ENCODE measurements around the gene PNPLA7. TPM values are rescaled to one million over a fixed set of nuclear protein-coding genes. Genes with fewer than 3 reads are reported as not detected.

PNPLA7 gene
- total RNA-seq, 2 experiments from 2014 or later, result 1.5 to 10.2 TPM

DNA sequence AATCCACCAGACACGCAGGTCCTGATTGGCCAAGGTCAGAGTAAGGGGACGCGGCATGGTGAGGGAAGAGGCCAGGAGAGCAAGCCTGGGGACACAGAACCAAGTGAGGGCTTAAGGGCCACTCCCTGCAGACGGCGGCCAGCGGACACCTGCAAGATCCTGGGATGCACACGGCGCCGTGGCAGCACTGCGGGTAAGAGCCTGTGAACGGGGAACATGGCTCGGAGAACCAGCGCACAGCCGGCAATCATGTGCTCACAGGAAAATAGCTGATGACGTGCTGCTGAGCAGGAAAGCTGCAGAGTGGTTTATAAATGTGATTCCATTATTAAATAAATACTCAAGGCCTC lies 64.1 kb downstream of the PNPLA7 start:
- no peak for TF ChIP-seq EZH2phosphoT487 (IDR thresholded peaks at IDR 0.05; ENCODE audit: borderline replicate concordance, low read depth, low read length)
- TF ChIP-seq, protein P1, sequence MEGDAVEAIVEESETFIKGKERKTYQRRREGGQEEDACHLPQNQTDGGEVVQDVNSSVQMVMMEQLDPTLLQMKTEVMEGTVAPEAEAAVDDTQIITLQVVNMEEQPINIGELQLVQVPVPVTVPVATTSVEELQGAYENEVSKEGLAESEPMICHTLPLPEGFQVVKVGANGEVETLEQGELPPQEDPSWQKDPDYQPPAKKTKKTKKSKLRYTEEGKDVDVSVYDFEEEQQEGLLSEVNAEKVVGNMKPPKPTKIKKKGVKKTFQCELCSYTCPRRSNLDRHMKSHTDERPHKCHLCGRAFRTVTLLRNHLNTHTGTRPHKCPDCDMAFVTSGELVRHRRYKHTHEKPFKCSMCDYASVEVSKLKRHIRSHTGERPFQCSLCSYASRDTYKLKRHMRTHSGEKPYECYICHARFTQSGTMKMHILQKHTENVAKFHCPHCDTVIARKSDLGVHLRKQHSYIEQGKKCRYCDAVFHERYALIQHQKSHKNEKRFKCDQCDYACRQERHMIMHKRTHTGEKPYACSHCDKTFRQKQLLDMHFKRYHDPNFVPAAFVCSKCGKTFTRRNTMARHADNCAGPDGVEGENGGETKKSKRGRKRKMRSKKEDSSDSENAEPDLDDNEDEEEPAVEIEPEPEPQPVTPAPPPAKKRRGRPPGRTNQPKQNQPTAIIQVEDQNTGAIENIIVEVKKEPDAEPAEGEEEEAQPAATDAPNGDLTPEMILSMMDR (conservative IDR thresholded peaks at IDR 0.05; ENCODE audit: low read length), result no peak
- BruUV-seq (replicated peaks), result no TSS peak
- CTCF ChIA-PET (ENCODE audit: unreplicated experiment), result no interaction called here

DNA sequence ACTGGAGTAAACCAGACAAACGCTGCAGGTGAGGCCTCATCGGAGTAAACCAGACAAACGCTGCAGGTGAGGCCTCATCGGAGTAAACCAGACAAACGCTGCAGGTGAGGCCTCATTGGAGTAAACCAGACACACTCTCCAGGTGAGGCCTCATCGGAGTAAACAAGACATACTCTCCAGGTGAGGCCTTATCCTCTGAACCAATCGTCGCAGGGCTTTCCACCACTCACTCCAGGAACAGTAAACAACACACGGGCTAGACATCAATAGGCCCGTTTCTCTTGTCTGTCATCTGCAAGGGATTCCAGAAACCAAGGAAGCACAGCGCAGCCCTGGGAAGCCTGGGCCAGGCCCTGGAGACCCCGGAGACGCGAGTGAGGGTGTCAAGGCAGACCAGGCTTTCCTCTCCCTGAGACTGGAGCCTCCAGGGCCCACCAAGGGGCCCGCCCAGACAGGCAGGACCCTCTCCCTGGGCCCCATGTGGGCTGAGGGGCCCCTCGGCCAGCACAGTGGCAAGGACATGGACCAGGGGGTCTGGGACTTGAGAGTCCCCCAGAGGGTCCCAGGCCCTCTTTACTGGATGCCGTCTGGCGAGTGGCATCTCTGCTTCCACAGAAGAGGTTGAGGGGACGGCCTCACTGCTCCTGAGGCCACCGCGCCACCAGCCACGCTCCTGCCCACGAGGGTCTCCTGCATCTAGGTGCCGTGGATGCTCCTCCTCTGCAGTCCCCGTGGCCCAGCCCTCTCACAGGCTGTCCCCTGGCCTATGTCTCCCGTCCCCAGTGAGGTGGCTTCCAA lies 64.7 kb downstream of the PNPLA7 start:
- no peak overlapping the region for H3K4me2 ChIP-seq (ENCODE audit: low read length)
- no TSS peak for BruUV-seq (replicated peaks)
- no peaks in the 10 kb centered on the region for H3K9me3 ChIP-seq (ENCODE audit: low read length)
- intact Hi-C loops (cut with micrococcal nuclease; ENCODE audit: unreplicated experiment), result no loop called here
- H3K36me3 ChIP-seq (ENCODE audit: insufficient read depth, low read length), result no peaks in the 10 kb centered on the region
- H3K4me1 ChIP-seq (ENCODE audit: insufficient read depth, low read length, poor library complexity, severe bottlenecking), result no peaks in the 10 kb centered on the region
- ChIA-PET POLR2A (no interaction called here), CTCF (ENCODE audit: unreplicated experiment) (no interaction called here)
- no peak for TF ChIP-seq EZH2phosphoT487 (IDR thresholded peaks at IDR 0.05; ENCODE audit: borderline replicate concordance, low read depth, low read length)
- TF ChIP-seq, protein P1 (conservative IDR thresholded peaks at IDR 0.05; ENCODE audit: low read length), result no peak
- H3K79me2 ChIP-seq (ENCODE audit: insufficient read depth, low read depth, low read length), result no peaks in the 10 kb centered on the region
- DNase-seq (ENCODE audit: low spot score), result no peak
- H3K4me3 ChIP-seq (ENCODE audit: low read depth, low read length, poor library complexity, severe bottlenecking), result no peak overlapping the region
- no peaks in the 10 kb centered on the region for H4K20me1 ChIP-seq (ENCODE audit: insufficient read depth, low read length)
- H2AFZ ChIP-seq (ENCODE audit: low read length), result no peak overlapping the region
- no peaks in the 10 kb centered on the region for H3K9me2 ChIP-seq (ENCODE audit: insufficient read depth, low read length)
- H3K27ac ChIP-seq (ENCODE audit: low read depth, low read length, poor library complexity, severe bottlenecking), result no peak overlapping the region

More for the DNA sequence above, 64.1 kb downstream of the PNPLA7 start:
- no peak for DNase-seq (ENCODE audit: low spot score)
- Histone ChIP-seq H3K79me2 (ENCODE audit: insufficient read depth, low read depth, low read length) (no peaks in the 10 kb centered on the region), H2AFZ (ENCODE audit: low read length) (no peak overlapping the region), H3K27ac (ENCODE audit: low read depth, low read length, poor library complexity, severe bottlenecking) (no peak overlapping the region), H3K4me3 (ENCODE audit: low read depth, low read length, poor library complexity, severe bottlenecking) (no peak overlapping the region), H4K20me1 (ENCODE audit: insufficient read depth, low read length) (no peaks in the 10 kb centered on the region), H3K9me2 (ENCODE audit: insufficient read depth, low read length) (no peaks in the 10 kb centered on the region), H3K9me3 (ENCODE audit: low read length) (no peaks in the 10 kb centered on the region), H3K4me2 (ENCODE audit: low read length) (no peak overlapping the region), H3K4me1 (ENCODE audit: insufficient read depth, low read length, poor library complexity, severe bottlenecking) (no peaks in the 10 kb centered on the region), H3K36me3 (ENCODE audit: insufficient read depth, low read length) (no peaks in the 10 kb centered on the region)
- intact Hi-C loops (cut with micrococcal nuclease; ENCODE audit: unreplicated experiment), result no loop called here
- POLR2A ChIA-PET, result no interaction called here

DNA sequence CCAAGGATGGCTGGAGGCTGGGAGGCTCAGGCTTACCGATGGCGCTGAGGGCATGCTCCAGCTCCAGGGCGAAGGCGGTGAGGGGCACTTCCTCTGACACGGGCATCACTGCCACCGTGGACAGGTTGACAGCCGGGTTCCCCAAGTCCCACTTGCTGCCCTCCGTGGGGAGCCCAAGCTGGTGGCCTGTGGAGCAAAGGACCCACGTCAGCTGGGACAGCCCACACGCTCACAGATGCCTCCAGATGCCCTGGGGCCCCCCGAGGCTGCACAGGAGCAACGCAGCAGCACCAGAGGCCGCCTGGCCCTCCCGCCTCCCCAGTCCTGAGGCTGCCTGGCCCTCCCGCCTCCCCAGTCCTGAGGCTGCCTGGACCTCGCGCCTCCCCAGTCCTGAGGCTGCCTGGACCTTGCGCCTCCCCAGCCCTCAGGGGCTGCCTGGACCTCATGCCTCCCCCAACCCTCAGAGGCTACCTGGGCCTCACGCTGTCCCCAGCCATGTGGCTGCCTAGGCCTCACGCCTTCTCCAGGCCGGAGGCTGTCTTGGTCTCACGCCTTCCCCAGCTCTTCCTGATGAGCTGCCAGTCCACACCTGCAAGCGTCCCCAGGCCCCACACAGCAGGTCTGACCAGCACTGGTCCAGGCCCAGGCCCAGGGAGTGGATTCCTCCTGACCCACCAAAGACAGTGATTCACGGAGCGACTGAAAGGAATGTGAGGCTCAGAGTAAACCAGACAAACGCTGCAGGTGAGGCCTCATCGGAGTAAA lies 65.5 kb downstream of the PNPLA7 start:
- TF ChIP-seq, protein P1 (conservative IDR thresholded peaks at IDR 0.05; ENCODE audit: low read length), result no peak
- no peak for TF ChIP-seq EZH2phosphoT487 (IDR thresholded peaks at IDR 0.05; ENCODE audit: borderline replicate concordance, low read depth, low read length)
- H3K4me3 ChIP-seq (ENCODE audit: low read depth, low read length, poor library complexity, severe bottlenecking), result no peak overlapping the region
- BruUV-seq (replicated peaks), result no TSS peak
- no peak overlapping the region for H2AFZ ChIP-seq (ENCODE audit: low read length)
- H3K4me1 ChIP-seq (ENCODE audit: insufficient read depth, low read length, poor library complexity, severe bottlenecking), result no peaks in the 10 kb centered on the region
- DNase-seq (ENCODE audit: low spot score), result no peak
- H3K79me2 ChIP-seq (ENCODE audit: insufficient read depth, low read depth, low read length), result no peaks in the 10 kb centered on the region
- no peaks in the 10 kb centered on the region for H3K9me2 ChIP-seq (ENCODE audit: insufficient read depth, low read length)
- intact Hi-C loops (cut with micrococcal nuclease; ENCODE audit: unreplicated experiment), result no loop called here
- H3K27ac ChIP-seq (ENCODE audit: low read depth, low read length, poor library complexity, severe bottlenecking), result no peak overlapping the region
- CTCF ChIA-PET (ENCODE audit: unreplicated experiment), result no interaction called here
- POLR2A ChIA-PET, result no interaction called here
- no peaks in the 10 kb centered on the region for H3K9me3 ChIP-seq (ENCODE audit: low read length)
- H4K20me1 ChIP-seq (ENCODE audit: insufficient read depth, low read length), result no peaks in the 10 kb centered on the region
- no peak overlapping the region for H3K4me2 ChIP-seq (ENCODE audit: low read length)
- no peaks in the 10 kb centered on the region for H3K36me3 ChIP-seq (ENCODE audit: insufficient read depth, low read length)
